Measurements from ENCODE around the gene P3H1.

DNA sequence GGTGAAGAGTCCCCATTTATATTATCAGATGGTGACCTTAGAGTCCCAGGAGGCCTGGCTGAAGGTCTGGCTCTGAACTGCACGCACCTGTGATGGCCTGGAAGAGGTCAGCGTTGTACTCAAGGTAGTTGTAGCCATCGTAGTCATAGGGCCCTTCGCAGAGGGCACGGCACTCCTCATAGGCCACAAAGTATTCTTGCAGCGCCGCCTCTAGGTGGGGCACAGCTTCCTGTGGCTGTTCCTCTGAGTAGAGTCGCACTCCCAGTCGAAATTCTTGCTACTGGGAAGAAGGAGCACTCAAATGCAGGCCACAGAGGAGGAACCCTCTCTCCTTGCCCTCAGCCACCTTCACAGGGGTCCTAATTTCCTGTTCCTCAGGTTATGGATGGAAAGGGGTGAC is 7.7 kb downstream of the P3H1 start:
- TF ChIP-seq, protein P1, sequence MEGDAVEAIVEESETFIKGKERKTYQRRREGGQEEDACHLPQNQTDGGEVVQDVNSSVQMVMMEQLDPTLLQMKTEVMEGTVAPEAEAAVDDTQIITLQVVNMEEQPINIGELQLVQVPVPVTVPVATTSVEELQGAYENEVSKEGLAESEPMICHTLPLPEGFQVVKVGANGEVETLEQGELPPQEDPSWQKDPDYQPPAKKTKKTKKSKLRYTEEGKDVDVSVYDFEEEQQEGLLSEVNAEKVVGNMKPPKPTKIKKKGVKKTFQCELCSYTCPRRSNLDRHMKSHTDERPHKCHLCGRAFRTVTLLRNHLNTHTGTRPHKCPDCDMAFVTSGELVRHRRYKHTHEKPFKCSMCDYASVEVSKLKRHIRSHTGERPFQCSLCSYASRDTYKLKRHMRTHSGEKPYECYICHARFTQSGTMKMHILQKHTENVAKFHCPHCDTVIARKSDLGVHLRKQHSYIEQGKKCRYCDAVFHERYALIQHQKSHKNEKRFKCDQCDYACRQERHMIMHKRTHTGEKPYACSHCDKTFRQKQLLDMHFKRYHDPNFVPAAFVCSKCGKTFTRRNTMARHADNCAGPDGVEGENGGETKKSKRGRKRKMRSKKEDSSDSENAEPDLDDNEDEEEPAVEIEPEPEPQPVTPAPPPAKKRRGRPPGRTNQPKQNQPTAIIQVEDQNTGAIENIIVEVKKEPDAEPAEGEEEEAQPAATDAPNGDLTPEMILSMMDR (IDR thresholded peaks at IDR 0.05; ENCODE audit: poor library complexity) = no peak
- TF ChIP-seq EZH2 (IDR thresholded peaks at IDR 0.05; ENCODE audit: borderline replicate concordance) = no peak

Measured in hepatocyte (in vitro differentiated cells).